Spinal cord (tissue), 10 donors: ENCODE measurements around the gene TTC13. TPM values are rescaled to one million over a fixed set of nuclear protein-coding genes. Genes with fewer than 3 reads are reported as not detected.

Experiments used
- DNase-seq, 6 donors: peaks; one replicate each; pipeline versions ENCODE4 v3.0.0 to v3.0.0-alpha.2; 2013 to 2015; ENCODE audit warnings: low spot score in 6 of 6, low read depth in 4 of 6
- H3K27ac ChIP-seq: one replicate; pipeline ENCODE4 v1.5.1; 2013; ENCODE audit warnings: low read depth, low read length, control low read depth
- H3K27me3 ChIP-seq: one replicate; pipeline ENCODE4 v1.6.1; 2013; ENCODE audit warnings: low read length; ENCODE audit not compliant: control insufficient read depth, insufficient read depth
- H3K36me3 ChIP-seq: one replicate; pipeline ENCODE4 v1.6.1; 2013; ENCODE audit warnings: low read length; ENCODE audit not compliant: control insufficient read depth, insufficient read depth
- H3K4me1 ChIP-seq: one replicate; pipeline ENCODE4 v1.6.1; 2013; ENCODE audit warnings: low read length; ENCODE audit not compliant: control insufficient read depth, insufficient read depth
- H3K4me3 ChIP-seq: one replicate; pipeline ENCODE4 v1.5.1; 2013; ENCODE audit warnings: low read depth, low read length, control low read depth
- H3K9me3 ChIP-seq: one replicate; pipeline ENCODE4 v1.6.1; 2013; ENCODE audit warnings: low read length; ENCODE audit not compliant: control insufficient read depth, insufficient read depth
- WGBS: methylation state at CpG from one replicate; pipeline ENCODE4 v1.1.5; 2013; ENCODE audit warnings: missing lambda C conversion rate; ENCODE audit not compliant: insufficient coverage; 5-methylcytosine and 5-hydroxymethylcytosine counted together
- polyA plus RNA-seq, 2 donors: library from polyadenylated mRNA; unstranded; fragments of 120-200 nt; gene quantifications; one replicate each; pipeline ENCODE4 v1.2.1, GENCODE V29; 2013; ENCODE audit not compliant: insufficient read length in 2 of 2
- total RNA-seq, 2 donors: library from RNA; depleted of rRNA in 1 of 2; stranded (reverse); fragments of 120-200 nt in 1 of 2; fragments of >200 nt in 1 of 2; gene quantifications; one replicate each; pipeline versions ENCODE4 v1.2.3 to v1.2.4, GENCODE V29; 2013 to 2014
- donor health status: healthy.

The TTC13 gene
- total and polyA plus RNA-seq, 4 donors, result 23.5 to 48.3 (median 35.1) TPM

- no peak overlapping the region for H3K4me3 ChIP-seq
- no peak for DNase-seq
- no peaks in the 10 kb centered on the region for H3K36me3 ChIP-seq
- no peak overlapping the region for H3K27ac ChIP-seq
- H3K9me3 ChIP-seq, result no peaks in the 10 kb centered on the region
- peaks cover 14% of the 10 kb centered on the region for H3K4me1 ChIP-seq
- no peaks in the 10 kb centered on the region for H3K27me3 ChIP-seq
- WGBS, result 98% methylated on average over 4 of the region's 4 CpGs
These were observed 107.7 kb downstream of the TTC13 start for GRCh38 chr1:230870916-230871315.

GRCh38 chr1:230869500-230869899 is 109.2 kb downstream of the TTC13 start:
- H3K27me3 ChIP-seq, result no peaks in the 10 kb centered on the region
- peaks cover 3% of the 10 kb centered on the region for H3K36me3 ChIP-seq
- WGBS, result no CpG with 5 or more reads among the region's 4 CpGs
- H3K4me1 ChIP-seq, result peaks cover 28% of the 10 kb centered on the region
- DNase-seq, result no peak
- H3K27ac ChIP-seq, result peak overlapping the region; percentile 90
- peak overlapping the region; percentile 60 for H3K4me3 ChIP-seq
- H3K9me3 ChIP-seq, result no peaks in the 10 kb centered on the region

GRCh38 chr1:230868736-230869385 is 109.8 kb downstream of the TTC13 start:
- peaks cover 32% of the 10 kb centered on the region for H3K4me1 ChIP-seq
- H3K36me3 ChIP-seq, result peaks cover 3% of the 10 kb centered on the region
- peak overlapping the region; percentile 60 for H3K4me3 ChIP-seq
- no peaks in the 10 kb centered on the region for H3K9me3 ChIP-seq
- WGBS, result 1% methylated on average over 33 of the region's 40 CpGs
- H3K27ac ChIP-seq, result peak overlapping the region; percentile 90
- no peaks in the 10 kb centered on the region for H3K27me3 ChIP-seq
- peak in 2 of 6 donors; percentile 76 to 82 for DNase-seq

- peak within 1 kb of the TSS; percentile 90 for H3K27ac ChIP-seq
- H3K4me1 ChIP-seq, result peaks cover 38% of the 10 kb centered on the region
- H3K36me3 ChIP-seq, result peaks cover 6% of the 10 kb centered on the region
- H3K27me3 ChIP-seq, result no peaks in the 10 kb centered on the region
- H3K9me3 ChIP-seq, result no peaks in the 10 kb centered on the region
- under 1% methylated on average over 70 of the region's 96 CpGs for WGBS
- DNase-seq, result peak in 3 of 6 donors; percentile 52 to 89 (median 88)
- H3K4me3 ChIP-seq, result peak within 1 kb of the TSS; percentile 61
These were observed 110.5 kb downstream of the TTC13 start, which contains the start of gene C1orf198 for GRCh38 chr1:230867903-230868735. C1orf198 (minus strand) TSS chr1:230868521; CDS start chr1:230868512, 9 bp downstream.

- DNase-seq, result peak in 2 of 6 donors; percentile 23 to 45
- Histone ChIP-seq H3K4me1 (peaks cover 38% of the 10 kb centered on the region), H3K9me3 (no peaks in the 10 kb centered on the region), H3K27ac (peak overlapping the region; percentile 88), H3K27me3 (no peaks in the 10 kb centered on the region), H3K36me3 (peaks cover 6% of the 10 kb centered on the region), H3K4me3 (peak overlapping the region; percentile 61)
- WGBS, result 3% methylated on average over 13 of the region's 17 CpGs
These were observed 111.4 kb downstream of the TTC13 start for GRCh38 chr1:230867101-230867902.

- H3K36me3 ChIP-seq, result peaks cover 8% of the 10 kb centered on the region
- peaks cover 44% of the 10 kb centered on the region for H3K4me1 ChIP-seq
- 55% methylated on average over 6 of the region's 9 CpGs for WGBS
- H3K9me3 ChIP-seq, result no peaks in the 10 kb centered on the region
- no peaks in the 10 kb centered on the region for H3K27me3 ChIP-seq
- peak overlapping the region; percentile 88 for H3K27ac ChIP-seq
- peak overlapping the region; percentile 61 for H3K4me3 ChIP-seq
- peak in 1 of 6 donors; percentile 43 for DNase-seq
These were observed 112.2 kb downstream of the TTC13 start for GRCh38 chr1:230866171-230867070.

GRCh38 chr1:230865062-230865817 is 113.4 kb downstream of the TTC13 start:
- peaks cover 10% of the 10 kb centered on the region for H3K36me3 ChIP-seq
- DNase-seq, result no peak
- H3K4me1 ChIP-seq, result peaks cover 49% of the 10 kb centered on the region
- H3K4me3 ChIP-seq, result peak overlapping the region; percentile 61
- peak overlapping the region; percentile 88 for H3K27ac ChIP-seq
- no peaks in the 10 kb centered on the region for H3K27me3 ChIP-seq
- 86% methylated on average over 3 of the region's 8 CpGs for WGBS
- peaks cover 1% of the 10 kb centered on the region for H3K9me3 ChIP-seq

- peaks cover 53% of the 10 kb centered on the region for H3K4me1 ChIP-seq
- WGBS, result 47% methylated on average over 3 of the region's 9 CpGs
- no peaks in the 10 kb centered on the region for H3K27me3 ChIP-seq
- H3K36me3 ChIP-seq, result peaks cover 10% of the 10 kb centered on the region
- H3K27ac ChIP-seq, result peak overlapping the region; percentile 88
- peak overlapping the region; percentile 19 for H3K4me3 ChIP-seq
- DNase-seq, result peak in 1 of 6 donors; percentile 50
- H3K9me3 ChIP-seq, result peaks cover 2% of the 10 kb centered on the region
These were observed 114.2 kb downstream of the TTC13 start for GRCh38 chr1:230864441-230864840.
